ENCODE data around the gene UTP15. TPM values are rescaled to one million over a fixed set of nuclear protein-coding genes. Genes with fewer than 3 reads are reported as not detected.

Gene UTP15
- total RNA-seq, 1 experiment from 2014 or later = 41.3 TPM

DNA sequence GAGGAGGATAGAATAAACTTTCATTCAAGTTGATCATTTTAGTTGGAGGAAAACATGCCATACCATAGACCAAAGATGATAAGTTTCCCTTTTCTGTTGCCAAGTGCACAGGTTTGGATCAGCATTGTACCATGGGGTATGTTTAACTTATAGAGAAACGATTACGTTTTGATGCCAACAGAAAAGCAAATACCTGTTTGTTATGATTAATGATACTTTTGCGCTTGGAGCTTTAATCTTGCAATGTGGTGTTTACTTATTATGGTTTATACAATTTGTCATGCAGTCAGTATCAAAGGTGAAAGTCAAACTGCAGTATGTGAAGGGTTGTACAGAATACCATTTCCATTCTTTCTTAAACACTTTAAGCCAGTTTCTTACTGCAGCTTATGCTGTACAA lies 47.3 kb downstream of the UTP15 start:
- no TSS peak for BruUV-seq (replicated peaks)
- ChIA-PET POLR2A (no interaction called here), CTCF (interaction anchor here (0.6 to 1.3 kb wide), 2 partner anchors 37 to 180 kb away, joined by 4 to 6 read pairs; no protein-coding TSS in a partner anchor)
- H3K4me3 Mint-ChIP-seq (ENCODE audit: unreplicated experiment) = no peak overlapping the region
- H3K9me3 Mint-ChIP-seq (ENCODE audit: unreplicated experiment) = no peaks in the 10 kb centered on the region
- peaks cover 13% of the 10 kb centered on the region for H3K4me1 Mint-ChIP-seq (ENCODE audit: insufficient read depth, unreplicated experiment)
- no peaks in the 10 kb centered on the region for H3K27me3 Mint-ChIP-seq (ENCODE audit: insufficient read depth, unreplicated experiment)
- DNase-seq (ENCODE audit: unreplicated experiment) = no peak
- no peak overlapping the region for H3K27ac Mint-ChIP-seq (ENCODE audit: low read depth, unreplicated experiment)
- TF ChIP-seq CTCF (IDR thresholded peaks at IDR 0.05; ENCODE audit: unreplicated experiment) = no peak
- intact Hi-C loops (cut with micrococcal nuclease) = no loop called here
- H3K36me3 Mint-ChIP-seq (ENCODE audit: insufficient read depth, unreplicated experiment) = no peaks in the 10 kb centered on the region

- ChIA-PET POLR2A (interaction anchor here (0.6 to 2.8 kb wide), 6 partner anchors 9 to 1165 kb away, joined by 3 to 14 read pairs (median 4); partner anchors contain the start of gene ARHGEF28), CTCF (interaction anchor here (0.7 to 1.3 kb wide), 5 partner anchors 10 to 1334 kb away, joined by 3 to 8 read pairs (median 3); no protein-coding TSS in a partner anchor)
- Mint-ChIP-seq H3K4me3 (ENCODE audit: unreplicated experiment) (no peak overlapping the region), H3K4me1 (ENCODE audit: insufficient read depth, unreplicated experiment) (peaks cover 13% of the 10 kb centered on the region), H3K36me3 (ENCODE audit: insufficient read depth, unreplicated experiment) (no peaks in the 10 kb centered on the region), H3K27me3 (ENCODE audit: insufficient read depth, unreplicated experiment) (no peaks in the 10 kb centered on the region), H3K9me3 (ENCODE audit: unreplicated experiment) (no peaks in the 10 kb centered on the region), H3K27ac (ENCODE audit: low read depth, unreplicated experiment) (peak overlapping the region; percentile 8)
- DNase-seq (ENCODE audit: unreplicated experiment) = peak; percentile 47
- intact Hi-C loops (cut with micrococcal nuclease) = no loop called here
- BruUV-seq (replicated peaks) = no TSS peak
- no peak for TF ChIP-seq CTCF (IDR thresholded peaks at IDR 0.05; ENCODE audit: unreplicated experiment)
Observed at GRCh38 chr5:73615085-73615484, 49.5 kb downstream of the UTP15 start.

DNA sequence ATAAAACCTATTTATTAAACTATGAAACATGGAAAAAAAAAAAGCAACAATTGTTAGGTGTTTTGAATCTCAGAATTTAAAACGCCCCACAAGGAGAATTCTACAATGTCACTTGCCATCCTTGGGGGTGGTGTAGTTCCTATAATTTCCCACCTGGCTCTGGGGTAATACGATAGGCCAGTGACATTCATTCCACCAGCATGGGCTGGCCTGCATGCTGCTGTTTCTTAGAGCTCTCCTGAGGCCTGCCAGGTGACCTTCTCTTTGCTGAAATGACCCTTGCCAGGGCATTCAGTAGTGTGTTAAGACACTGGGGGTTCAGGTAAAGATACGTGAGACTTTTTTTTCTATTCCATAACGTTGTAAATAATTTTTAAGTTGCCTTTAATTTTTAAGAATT lies 50.4 kb downstream of the UTP15 start:
- ChIA-PET POLR2A (interaction anchor here (1.7 to 2.8 kb wide), 2 partner anchors 10 to 23 kb away, joined by 3 to 14 read pairs; partner anchors contain the start of gene ARHGEF28), CTCF (interaction anchor here (0.6 kb wide), 1 partner anchor 175 kb away, joined by 3 read pairs; no protein-coding TSS in a partner anchor)
- Mint-ChIP-seq H3K27ac (ENCODE audit: low read depth, unreplicated experiment) (no peak overlapping the region), H3K36me3 (ENCODE audit: insufficient read depth, unreplicated experiment) (no peaks in the 10 kb centered on the region), H3K4me1 (ENCODE audit: insufficient read depth, unreplicated experiment) (peaks cover 13% of the 10 kb centered on the region), H3K4me3 (ENCODE audit: unreplicated experiment) (no peak overlapping the region), H3K27me3 (ENCODE audit: insufficient read depth, unreplicated experiment) (no peaks in the 10 kb centered on the region), H3K9me3 (ENCODE audit: unreplicated experiment) (no peaks in the 10 kb centered on the region)
- BruUV-seq (replicated peaks) = no TSS peak
- no peak for DNase-seq (ENCODE audit: unreplicated experiment)
- no peak for TF ChIP-seq CTCF (IDR thresholded peaks at IDR 0.05; ENCODE audit: unreplicated experiment)
- intact Hi-C loops (cut with micrococcal nuclease) = no loop called here

- TF ChIP-seq CTCF (IDR thresholded peaks at IDR 0.05; ENCODE audit: unreplicated experiment) = no peak
- Mint-ChIP-seq H3K27me3 (ENCODE audit: insufficient read depth, unreplicated experiment) (no peaks in the 10 kb centered on the region), H3K36me3 (ENCODE audit: insufficient read depth, unreplicated experiment) (no peaks in the 10 kb centered on the region), H3K4me3 (ENCODE audit: unreplicated experiment) (no peak overlapping the region), H3K27ac (ENCODE audit: low read depth, unreplicated experiment) (peak overlapping the region; percentile 4), H3K4me1 (ENCODE audit: insufficient read depth, unreplicated experiment) (peaks cover 13% of the 10 kb centered on the region), H3K9me3 (ENCODE audit: unreplicated experiment) (no peaks in the 10 kb centered on the region)
- no peak for DNase-seq (ENCODE audit: unreplicated experiment)
- ChIA-PET CTCF (interaction anchor here (1.3 kb wide), 1 partner anchor 75 kb away, joined by 3 read pairs; no protein-coding TSS in a partner anchor), POLR2A (interaction anchor here (0.6 to 1.7 kb wide), 2 partner anchors 21 to 23 kb away, joined by 3 to 4 read pairs; no protein-coding TSS in a partner anchor)
- no TSS peak for BruUV-seq (replicated peaks)
- intact Hi-C loops (cut with micrococcal nuclease) = no loop called here
Observed at GRCh38 chr5:73617510-73618279, 52.2 kb downstream of the UTP15 start.

Data from MCF 10A (cell line).